Activated B cell treated with CpG ODN at 0.5 μM for 24 hours (primary cell): Measurements from ENCODE around the gene HTD2. TPM values are rescaled to one million over a fixed set of nuclear protein-coding genes. Genes with fewer than 3 reads are reported as not detected.

ENCODE experiments used
- ATAC-seq: fragments of 200-7000 bp; cut with Tn5 transposase; one replicate; pipeline ENCODE4 v1.10.0; 2021; ENCODE audit warnings: low read depth, mild to moderate bottlenecking, moderate library complexity
- CTCF ChIA-PET: fragments of 350-600 bp; sonication (Branson Sonifier 250); formaldehyde crosslinking; loops from one replicate; lab custom pipeline; 2021; ENCODE audit warnings: antibody characterized with exemption; lab: Charles Lee
- POLR2A ChIA-PET: fragments of 350-600 bp; sonication (Branson Sonifier 250); formaldehyde crosslinking; loops from one replicate; lab custom pipeline; 2021; ENCODE audit warnings: antibody characterized with exemption; lab: Charles Lee
- DNase-seq: peaks from one replicate; pipeline ENCODE4 v3.0.0; 2022
- H3K27ac Mint-ChIP-seq: one replicate; pipeline ENCODE4 v1.8.0; 2020; ENCODE audit warnings: mixed read lengths
- H3K27me3 Mint-ChIP-seq: one replicate; pipeline ENCODE4 v1.8.0; 2021; ENCODE audit warnings: mixed read lengths
- H3K36me3 Mint-ChIP-seq: one replicate; pipeline ENCODE4 v1.8.0; 2021; ENCODE audit warnings: low read depth, mixed read lengths
- H3K4me1 Mint-ChIP-seq: one replicate; pipeline ENCODE4 v1.8.0; 2021; ENCODE audit warnings: mixed read lengths
- H3K4me3 Mint-ChIP-seq: one replicate; pipeline ENCODE4 v1.8.0; 2020; ENCODE audit warnings: mild to moderate bottlenecking, mixed read lengths
- H3K9me3 Mint-ChIP-seq: one replicate; pipeline ENCODE4 v1.8.0; 2020; ENCODE audit warnings: mixed read lengths
- intact Hi-C: fragments of 100-400 bp; cut with micrococcal nuclease; formaldehyde crosslinking; loops from one replicate; pipeline ENCODE4 v1.15.1; 2024
- total RNA-seq: library from RNA; stranded (reverse); gene quantifications from 2 replicates; pipeline ENCODE4 v1.2.3, GENCODE V29; 2022
- TF ChIP-seq, protein P1 (sequence below): fragments of 200-600 bp; IDR thresholded peaks from one replicate; pipeline ENCODE4 v1.8.0; 2022; ENCODE audit warnings: antibody characterized with exemption, mild to moderate bottlenecking

The HTD2 gene
- total RNA-seq, 1 donor from 2014 or later, result 11.4 TPM

DNA sequence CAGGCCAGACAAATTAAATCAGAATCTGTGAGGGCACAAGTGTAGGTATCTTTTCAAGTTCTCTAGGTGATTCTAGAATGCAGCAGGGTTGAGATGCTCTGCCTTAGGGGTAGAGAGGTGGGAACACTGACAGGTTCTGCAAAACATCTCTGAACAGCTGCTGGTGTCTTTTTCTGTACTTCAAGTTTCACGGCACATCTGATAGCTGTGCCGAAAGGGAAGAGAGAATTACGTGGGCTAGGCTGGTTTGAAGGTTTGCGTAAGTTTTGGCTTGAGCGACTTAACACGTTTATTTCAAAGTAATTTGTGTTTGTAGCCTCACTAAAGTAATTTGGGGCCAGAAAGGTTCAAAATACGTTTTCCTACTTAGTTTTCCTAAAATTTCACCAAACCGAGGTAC lies 48.9 kb downstream of the HTD2 start:
- TF ChIP-seq, protein P1, sequence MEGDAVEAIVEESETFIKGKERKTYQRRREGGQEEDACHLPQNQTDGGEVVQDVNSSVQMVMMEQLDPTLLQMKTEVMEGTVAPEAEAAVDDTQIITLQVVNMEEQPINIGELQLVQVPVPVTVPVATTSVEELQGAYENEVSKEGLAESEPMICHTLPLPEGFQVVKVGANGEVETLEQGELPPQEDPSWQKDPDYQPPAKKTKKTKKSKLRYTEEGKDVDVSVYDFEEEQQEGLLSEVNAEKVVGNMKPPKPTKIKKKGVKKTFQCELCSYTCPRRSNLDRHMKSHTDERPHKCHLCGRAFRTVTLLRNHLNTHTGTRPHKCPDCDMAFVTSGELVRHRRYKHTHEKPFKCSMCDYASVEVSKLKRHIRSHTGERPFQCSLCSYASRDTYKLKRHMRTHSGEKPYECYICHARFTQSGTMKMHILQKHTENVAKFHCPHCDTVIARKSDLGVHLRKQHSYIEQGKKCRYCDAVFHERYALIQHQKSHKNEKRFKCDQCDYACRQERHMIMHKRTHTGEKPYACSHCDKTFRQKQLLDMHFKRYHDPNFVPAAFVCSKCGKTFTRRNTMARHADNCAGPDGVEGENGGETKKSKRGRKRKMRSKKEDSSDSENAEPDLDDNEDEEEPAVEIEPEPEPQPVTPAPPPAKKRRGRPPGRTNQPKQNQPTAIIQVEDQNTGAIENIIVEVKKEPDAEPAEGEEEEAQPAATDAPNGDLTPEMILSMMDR, result no peak
- POLR2A ChIA-PET, result interaction anchor here (0.7 to 11.3 kb wide), 12 partner anchors 9 to 1119 kb away, joined by 3 to 565 read pairs (median 4); partner anchors contain the start of gene PXK
- intact Hi-C loops, result loop anchor here (1.0 to 5.0 kb wide), 4 partner anchors 20 to 158 kb away; no protein-coding TSS in a partner anchor

GRCh38 chr3:58356054-58356453 lies 49.7 kb downstream of the HTD2 start:
- ATAC-seq, result peak; percentile 65
- Mint-ChIP-seq H3K4me3 (peak overlapping the region; percentile 73), H3K9me3 (no peaks in the 10 kb centered on the region), H3K27ac (peak overlapping the region; percentile 100), H3K36me3 (peaks cover 9% of the 10 kb centered on the region), H3K4me1 (peaks cover 85% of the 10 kb centered on the region), H3K27me3 (no peaks in the 10 kb centered on the region)
- peak; percentile 45 for DNase-seq
- CTCF ChIA-PET, result interaction anchor here (0.8 to 4.8 kb wide), 9 partner anchors 10 to 60 kb away, joined by 3 to 22 read pairs (median 7); partner anchors contain the start of genes HTD2 and RPP14
- POLR2A ChIA-PET, result interaction anchor here (0.7 to 11.3 kb wide), 9 partner anchors 10 to 159 kb away, joined by 3 to 565 read pairs (median 6); partner anchors contain the start of gene PXK
- intact Hi-C loops, result loop anchor here (1.0 to 5.0 kb wide), 5 partner anchors 8 to 159 kb away; no protein-coding TSS in a partner anchor
- TF ChIP-seq, protein P1, result no peak

More for the DNA sequence above, 48.9 kb downstream of the HTD2 start:
- H3K27me3 Mint-ChIP-seq, result no peaks in the 10 kb centered on the region
- peaks cover 90% of the 10 kb centered on the region for H3K4me1 Mint-ChIP-seq
- peak; percentile 54 for ATAC-seq
- H3K4me3 Mint-ChIP-seq, result peak overlapping the region; percentile 73
- peaks cover 9% of the 10 kb centered on the region for H3K36me3 Mint-ChIP-seq
- no peaks in the 10 kb centered on the region for H3K9me3 Mint-ChIP-seq
- H3K27ac Mint-ChIP-seq, result peak overlapping the region; percentile 100
- CTCF ChIA-PET, result interaction anchor here (1.6 to 4.8 kb wide), 6 partner anchors 16 to 60 kb away, joined by 7 to 22 read pairs (median 10); partner anchors contain the start of genes HTD2 and RPP14
- DNase-seq, result no peak

- peaks cover 14% of the 10 kb centered on the region for H3K36me3 Mint-ChIP-seq
- H3K4me3 Mint-ChIP-seq, result peak overlapping the region; percentile 73
- peaks cover 85% of the 10 kb centered on the region for H3K4me1 Mint-ChIP-seq
- H3K27ac Mint-ChIP-seq, result peak overlapping the region; percentile 100
- ATAC-seq (no peak), DNase-seq (no peak)
- TF ChIP-seq, protein P1, result no peak
- no peaks in the 10 kb centered on the region for H3K9me3 Mint-ChIP-seq
- ChIA-PET POLR2A (interaction anchor here (0.7 to 11.3 kb wide), 3 partner anchors 20 to 71 kb away, joined by 3 to 565 read pairs (median 16); partner anchors contain the start of gene PXK), CTCF (interaction anchor here (0.8 to 4.8 kb wide), 3 partner anchors 17 to 24 kb away, joined by 3 to 22 read pairs (median 12); no protein-coding TSS in a partner anchor)
- no peaks in the 10 kb centered on the region for H3K27me3 Mint-ChIP-seq
- intact Hi-C loops, result loop anchor here (2.0 to 5.0 kb wide), 4 partner anchors 13 to 160 kb away; no protein-coding TSS in a partner anchor
These were observed 51.1 kb downstream of the HTD2 start for GRCh38 chr3:58357402-58357801.

- ChIA-PET POLR2A (interaction anchor here (11.3 kb wide), 1 partner anchor 20 kb away, joined by 565 read pairs; the partner anchor contains the start of gene PXK), CTCF (interaction anchor here (0.8 kb wide), 1 partner anchor 17 kb away, joined by 3 read pairs; no protein-coding TSS in a partner anchor)
- no peak overlapping the region for H3K4me3 Mint-ChIP-seq
- TF ChIP-seq, protein P1, result no peak
- ATAC-seq, result no peak
- H3K27me3 Mint-ChIP-seq, result no peaks in the 10 kb centered on the region
- no peak for DNase-seq
- peak overlapping the region; percentile 100 for H3K27ac Mint-ChIP-seq
- intact Hi-C loops, result loop anchor here (5.0 kb wide), 2 partner anchors 36 to 161 kb away; no protein-coding TSS in a partner anchor
- H3K4me1 Mint-ChIP-seq, result peaks cover 83% of the 10 kb centered on the region
- H3K36me3 Mint-ChIP-seq, result peaks cover 11% of the 10 kb centered on the region
- no peaks in the 10 kb centered on the region for H3K9me3 Mint-ChIP-seq
These were observed 51.8 kb downstream of the HTD2 start for GRCh38 chr3:58358092-58358491.

- ATAC-seq (no peak), DNase-seq (no peak)
- Mint-ChIP-seq H3K27ac (peak overlapping the region; percentile 100), H3K4me3 (no peak overlapping the region), H3K36me3 (peaks cover 10% of the 10 kb centered on the region), H3K27me3 (no peaks in the 10 kb centered on the region), H3K4me1 (peaks cover 83% of the 10 kb centered on the region), H3K9me3 (no peaks in the 10 kb centered on the region)
- ChIA-PET POLR2A (interaction anchor here (1.1 to 2.2 kb wide), 2 partner anchors 9 to 70 kb away, joined by 3 to 9 read pairs; no protein-coding TSS in a partner anchor), CTCF (interaction anchor here (0.9 to 1.0 kb wide), 2 partner anchors 8 to 25 kb away, joined by 3 to 7 read pairs; no protein-coding TSS in a partner anchor)
- TF ChIP-seq, protein P1, result no peak
- intact Hi-C loops, result loop anchor here (5.0 kb wide), 2 partner anchors 37 to 162 kb away; no protein-coding TSS in a partner anchor
These were observed 52.5 kb downstream of the HTD2 start for GRCh38 chr3:58358808-58359207.
